GM12878 (cell line): Measurements from ENCODE around the gene OLFML2A. TPM values are rescaled to one million over a fixed set of nuclear protein-coding genes. Genes with fewer than 3 reads are reported as not detected.

ENCODE experiments used
- ATAC-seq: fragments of 200-7000 bp; cut with Tn5 transposase; 3 replicates; pipeline ENCODE4 v1.9.1; 2020; ENCODE audit warnings: mild to moderate bottlenecking, moderate library complexity
- BruUV-seq: library from RNA; stranded (reverse); fragments of 400-500 nt; replicated peaks from 2 replicates; lab custom pipeline; 2021; lab: Mats Ljungman, UMichigan
- CTCF ChIA-PET: fragments of 300-600 bp; sonication (Branson Sonifier 250); formaldehyde crosslinking; extraction: SDS; loops from one replicate; lab custom pipeline; 2021; ENCODE audit warnings: inconsistent platforms; lab: Yijun Ruan, JAX
- POLR2A ChIA-PET: fragments of 350-600 bp; formaldehyde crosslinking; extraction: SDS; loops from one replicate; lab custom pipeline; 2021; ENCODE audit warnings: inconsistent platforms; lab: Charles Lee
- RAD21 ChIA-PET: fragments of 300-600 bp; sonication (Branson Sonifier 250); formaldehyde crosslinking; loops from one replicate; lab custom pipeline; 2023; ENCODE audit warnings: antibody characterized with exemption; ENCODE audit not compliant: unreplicated experiment; lab: Charles Lee
- SMC1A ChIA-PET: fragments of 300-600 bp; sonication (Branson Sonifier 250); formaldehyde crosslinking; loops from one replicate; lab custom pipeline; 2023; ENCODE audit not compliant: unreplicated experiment, uncharacterized antibody; lab: Charles Lee
- DNase-seq: peaks from one replicate; pipeline ENCODE4 v3.0.0-alpha.2; 2011; ENCODE audit warnings: low read depth, low spot score
- FAIRE-seq: peaks from 3 replicates; lab custom pipeline; 2011; peaks lifted over from hg19 to GRCh38; lab: Jason Lieb, UNC
- H2AFZ ChIP-seq: 2 replicates; pipeline ENCODE4 v1.6.0; 2011; ENCODE audit warnings: low read depth, low read length, control low read depth; ENCODE audit not compliant: control insufficient read depth
- H3K27ac ChIP-seq: 2 replicates; pipeline ENCODE4 v1.5.1; 2011; ENCODE audit warnings: control low read depth; ENCODE audit not compliant: control insufficient read depth, insufficient read depth
- H3K27me3 ChIP-seq, 2 experiments: replicated peaks in 1 of 2; 2 replicates each; pipeline versions ENCODE4 v1.6.0 to v1.6.1; 2011; ENCODE audit warnings: low read length in 1 of 2; ENCODE audit not compliant: control insufficient read depth in 2 of 2, insufficient read depth in 2 of 2
- H3K36me3 ChIP-seq, 2 experiments: 2 replicates each; pipeline ENCODE4 v1.5.1; 2011; ENCODE audit warnings: low read length in 1 of 2; ENCODE audit not compliant: control insufficient read depth in 2 of 2, insufficient read depth in 2 of 2
- H3K4me1 ChIP-seq: 2 replicates; pipeline ENCODE4 v1.6.1; 2011; ENCODE audit warnings: mild to moderate bottlenecking, low read length, moderate library complexity, mixed read lengths; ENCODE audit not compliant: control insufficient read depth, insufficient read depth
- H3K4me2 ChIP-seq: 2 replicates; pipeline ENCODE4 v1.6.0; 2011; ENCODE audit warnings: control low read depth; ENCODE audit not compliant: control insufficient read depth, insufficient read depth
- H3K4me3 ChIP-seq: fragments of 200-600 bp; sonication (generic); 2 replicates; pipeline ENCODE4 v1.5.1; 2016
- H3K79me2 ChIP-seq: 2 replicates; pipeline ENCODE4 v1.6.0; 2011; ENCODE audit warnings: low read length; ENCODE audit not compliant: control insufficient read depth, insufficient read depth
- H3K9ac ChIP-seq: 2 replicates; pipeline ENCODE4 v1.8.0; 2011; ENCODE audit warnings: low read length, control low read depth, mixed read lengths; ENCODE audit not compliant: control insufficient read depth, insufficient read depth
- H3K9me3 ChIP-seq: replicated peaks from 3 replicates; pipeline ENCODE4 v1.5.1; 2011; ENCODE audit warnings: mild to moderate bottlenecking, low read length; ENCODE audit not compliant: control insufficient read depth, insufficient read depth
- H4K20me1 ChIP-seq: 2 replicates; pipeline ENCODE4 v1.6.0; 2011; ENCODE audit not compliant: control insufficient read depth, insufficient read depth
- BMI1 ChIP-seq: fragments of 450-650 bp; IDR thresholded peaks from 2 replicates; pipeline ENCODE4 v1.6.1; 2016; ENCODE audit warnings: mild to moderate bottlenecking, moderate library complexity, borderline replicate concordance
- CREB1 ChIP-seq: IDR thresholded peaks from 2 replicates; pipeline ENCODE4 v1.6.1; 2012; ENCODE audit warnings: low read depth, mild to moderate bottlenecking, inconsistent platforms
- EP300 ChIP-seq, 2 experiments: fragments of 150-350 bp in 1 of 2; IDR thresholded peaks; 2 replicates each; pipeline ENCODE4 v1.6.1; 2011 to 2012; ENCODE audit warnings: low read depth in 2 of 2, low read length in 2 of 2, borderline replicate concordance in 1 of 2, improper control_type of control experiment in 1 of 2, inconsistent platforms in 1 of 2; ENCODE audit not compliant: control insufficient read depth in 1 of 2
- KLF5 ChIP-seq: fragments of 450-650 bp; IDR thresholded peaks from 2 replicates; pipeline ENCODE4 v1.6.1; 2014; ENCODE audit warnings: mild to moderate bottlenecking; ENCODE audit not compliant: partially characterized antibody
- LARP7 ChIP-seq: fragments of 450-650 bp; IDR thresholded peaks from 2 replicates; pipeline ENCODE4 v1.6.1; 2017; ENCODE audit warnings: mild to moderate bottlenecking
- NFYB ChIP-seq: IDR thresholded peaks from 2 replicates; pipeline ENCODE4 v1.6.1; 2011; ENCODE audit warnings: low read depth, mild to moderate bottlenecking, low read length, improper control_type of control experiment, moderate library complexity; ENCODE audit not compliant: insufficient read depth
- PAX5 ChIP-seq: IDR thresholded peaks from 2 replicates; pipeline ENCODE4 v1.6.1; 2011; ENCODE audit warnings: low read depth, low read length, borderline replicate concordance
- POLR2A ChIP-seq: IDR thresholded peaks from 2 replicates; pipeline ENCODE4 v1.6.1; 2011; ENCODE audit warnings: low read depth, mild to moderate bottlenecking, low read length
- POLR2AphosphoS5 ChIP-seq: IDR thresholded peaks from 2 replicates; pipeline ENCODE4 v1.6.1; 2011; ENCODE audit warnings: mild to moderate bottlenecking, low read length, inconsistent platforms
- RAD21 ChIP-seq: IDR thresholded peaks from 2 replicates; pipeline ENCODE4 v1.6.1; 2011; ENCODE audit warnings: mild to moderate bottlenecking, low read depth, low read length, moderate library complexity; ENCODE audit not compliant: insufficient read depth
- RELA ChIP-seq: fragments of 450-650 bp; IDR thresholded peaks from 2 replicates; pipeline ENCODE4 v1.8.0; 2014; ENCODE audit warnings: borderline replicate concordance; ENCODE audit not compliant: partially characterized antibody
- SMAD5 ChIP-seq: IDR thresholded peaks from 2 replicates; pipeline ENCODE4 v1.6.1; 2016; ENCODE audit warnings: antibody characterized with exemption, low read depth
- SP1 ChIP-seq: IDR thresholded peaks from one replicate; pipeline ENCODE4 v1.6.1; 2011; ENCODE audit warnings: low read depth, low read length
- SPI1 ChIP-seq: IDR thresholded peaks from 2 replicates; pipeline ENCODE4 v1.6.1; 2011; ENCODE audit warnings: low read depth, mild to moderate bottlenecking, low read length, moderate library complexity, borderline replicate concordance; ENCODE audit not compliant: insufficient read depth
- SRF ChIP-seq, 2 experiments: IDR thresholded peaks; 2 replicates each; pipeline ENCODE4 v1.6.1; 2011; ENCODE audit warnings: low read depth in 2 of 2, low read length in 2 of 2, mild to moderate bottlenecking in 1 of 2, moderate library complexity in 1 of 2
- TARDBP ChIP-seq: IDR thresholded peaks from 2 replicates; pipeline ENCODE4 v1.6.1; 2016; ENCODE audit warnings: borderline replicate concordance
- TCF12 ChIP-seq: IDR thresholded peaks from 2 replicates; pipeline ENCODE4 v1.6.1; 2011; ENCODE audit warnings: low read depth, mild to moderate bottlenecking, low read length
- YY1 ChIP-seq: IDR thresholded peaks from 2 replicates; pipeline ENCODE4 v1.6.1; 2011; ENCODE audit warnings: low read depth, mild to moderate bottlenecking, low read length
- ZNF274 ChIP-seq: IDR thresholded peaks from one replicate; pipeline ENCODE4 v1.8.0; 2011; ENCODE audit not compliant: insufficient read length, insufficient read depth
- ZNF622 ChIP-seq: fragments of 450-650 bp; IDR thresholded peaks from 2 replicates; pipeline ENCODE4 v1.6.1; 2017; ENCODE audit warnings: mild to moderate bottlenecking, inconsistent platforms
- WGBS: methylation state at CpG from one replicate; pipeline ENCODE4 v1.1.6; 2016; ENCODE audit warnings: low lambda C conversion rate; ENCODE audit not compliant: insufficient replicate concordance, insufficient coverage; ENCODE audit errors: missing lambda C conversion rate; 5-methylcytosine and 5-hydroxymethylcytosine counted together
- in situ Hi-C: fragments of 300-500 bp; cut with MboI; formaldehyde crosslinking; loops from 9 replicates; pipeline ENCODE4 v1.14.3; 2018; ENCODE audit warnings: mixed read lengths
- intact Hi-C: fragments of 100-400 bp; cut with micrococcal nuclease; formaldehyde crosslinking; loops from one replicate; pipeline ENCODE4 v1.14.2; 2022; ENCODE audit not compliant: unreplicated experiment
- polyA plus RNA-seq, 11 experiments: library from polyadenylated mRNA; depleted of rRNA in 4 of 11; unstranded in 6 of 11; stranded (reverse) in 5 of 11; fragments of >200 nt; fragmentation: Nextera tagmentation in 4 of 11; fragmentation: Illumina TruSeq in 1 of 11; extraction: Ambion mirVana in 4 of 11; extraction: Trizol in 1 of 11; gene quantifications; 1 replicate in 1 of 11; 2 replicates in 10 of 11; pipeline versions ENCODE4 v1.2.1 to v1.2.3, GENCODE V29; 2011 to 2016; ENCODE audit warnings: inconsistent platforms in 2 of 11, missing spikeins in 2 of 11, low read depth in 1 of 11
- total RNA-seq, 4 experiments: library from RNA; depleted of rRNA in 3 of 4; stranded (reverse); fragments of >200 nt in 3 of 4; fragmentation: Illumina TruSeq in 1 of 4; extraction: Trizol in 1 of 4; gene quantifications; 2 replicates each; pipeline versions ENCODE4 v1.2.1 to v1.2.3, GENCODE V29; 2013 to 2021

Gene OLFML2A
- total and polyA plus RNA-seq, 10 of the 15 experiments (the other 5 are each of a cell fraction or from before 2014, with no cell fraction given), result 0.02 to 0.13 (median 0.10) TPM; not detected in 4

- Histone ChIP-seq H3K4me1 (no peaks in the 10 kb centered on the region), H4K20me1 (no peaks in the 10 kb centered on the region), H3K4me2 (no peak overlapping the region), H3K36me3 (no peaks in the 10 kb centered on the region), H3K27ac (no peak overlapping the region), H3K9ac (no peak overlapping the region), H2AFZ (no peak overlapping the region), H3K9me3 (no peaks in the 10 kb centered on the region), H3K79me2 (no peaks in the 10 kb centered on the region), H3K4me3 (no peak overlapping the region), H3K27me3 (no peaks in the 10 kb centered on the region)
- SMC1A ChIA-PET, result interaction anchor here (1.4 to 12.1 kb wide), 2 partner anchors 74 to 81 kb away, joined by 3 to 233 read pairs; partner anchors contain the start of genes NR6A1 and OLFML2A
- DNase-seq (no peak), ATAC-seq (no peak), FAIRE-seq (no peak)
- CTCF ChIA-PET, result interaction anchor here (0.6 to 26.5 kb wide), 4 partner anchors 15 to 396 kb away, joined by 3 to 575 read pairs (median 4); partner anchors contain the start of genes ARPC5L, NR6A1, OLFML2A and RPL35
- TF ChIP-seq SPI1, result no peak
- TF ChIP-seq TCF12, result no peak
- no peak for TF ChIP-seq POLR2AphosphoS5
- no peak for TF ChIP-seq SRF (IDR thresholded peaks at IDR 0.05; ENCODE audit: low read depth in 2 of 2, low read length in 2 of 2)
- no peak for TF ChIP-seq TARDBP
- no peak for TF ChIP-seq ZNF274
- TF ChIP-seq POLR2A, result no peak
- TF ChIP-seq PAX5, result no peak
- TF ChIP-seq KLF5, result no peak
- no peak for TF ChIP-seq RELA
- no peak for TF ChIP-seq NFYB
- TF ChIP-seq CREB1, result no peak
- TF ChIP-seq ZNF622, result no peak
- TF ChIP-seq SP1, result no peak
- no peak for TF ChIP-seq EP300 (IDR thresholded peaks at IDR 0.05; ENCODE audit: borderline replicate concordance in 1 of 2, control insufficient read depth in 1 of 2, low read depth in 2 of 2, low read length in 2 of 2)
- TF ChIP-seq BMI1, result no peak
- no peak for TF ChIP-seq SMAD5
- no peak for TF ChIP-seq RAD21
- TF ChIP-seq LARP7, result no peak
- TF ChIP-seq YY1, result no peak
- in situ Hi-C loops (no loop called here), intact Hi-C loops (no loop called here)
- BruUV-seq, result no TSS peak
- RAD21 ChIA-PET, result interaction anchor here (0.9 to 2.1 kb wide), 2 partner anchors 68 to 70 kb away, joined by 3 to 7 read pairs; partner anchors contain the start of gene OLFML2A
- 95% methylated on average over 5 of the region's 6 CpGs for WGBS
- POLR2A ChIA-PET, result interaction anchor here (1.3 kb wide), 1 partner anchor 72 kb away, joined by 3 read pairs; no protein-coding TSS in a partner anchor
Observed at GRCh38 chr9:124846969-124847368, 70.0 kb downstream of the OLFML2A start.
